MM.1S (cell line): ENCODE data around the gene NFKB1.

Experiments
- DNase-seq: peaks from one replicate; pipeline ENCODE4 v3.0.0-alpha.2; 2015
- H2AFZ ChIP-seq: fragments of 300-600 bp; sonication (generic); 2 replicates; pipeline ENCODE4 v1.6.0; 2016; ENCODE audit warnings: antibody characterized with exemption, low read length
- H3F3A ChIP-seq: fragments of 300-600 bp; sonication (generic); 2 replicates; pipeline ENCODE4 v1.6.1; 2016; ENCODE audit warnings: mild to moderate bottlenecking, antibody characterized with exemption, low read length, moderate library complexity, mixed read lengths; ENCODE audit not compliant: insufficient read depth
- H3K27ac ChIP-seq: fragments of 300-600 bp; sonication (generic); 2 replicates; pipeline ENCODE4 v1.5.1; 2016; ENCODE audit warnings: mild to moderate bottlenecking, low read length
- H3K27me3 ChIP-seq: fragments of 300-600 bp; sonication (generic); replicated peaks from 2 replicates; pipeline ENCODE4 v1.6.0; 2016; ENCODE audit warnings: low read length; ENCODE audit not compliant: insufficient read depth
- H3K36me3 ChIP-seq: fragments of 300-600 bp; sonication (generic); replicated peaks from 2 replicates; pipeline ENCODE4 v1.6.1; 2016; ENCODE audit warnings: mild to moderate bottlenecking, low read length, mixed read lengths; ENCODE audit not compliant: insufficient read depth
- H3K4me1 ChIP-seq: fragments of 300-600 bp; sonication (generic); 2 replicates; pipeline ENCODE4 v1.6.1; 2016; ENCODE audit warnings: low read length, mixed read lengths
- H3K4me2 ChIP-seq: fragments of 300-600 bp; sonication (generic); 2 replicates; pipeline ENCODE4 v1.6.0; 2016; ENCODE audit warnings: low read depth, low read length
- H3K4me3 ChIP-seq: fragments of 300-600 bp; sonication (generic); 2 replicates; pipeline ENCODE4 v1.5.1; 2016; ENCODE audit warnings: low read length, mixed read lengths
- H3K79me2 ChIP-seq: fragments of 300-600 bp; sonication (generic); 2 replicates; pipeline ENCODE4 v1.6.1; 2016; ENCODE audit warnings: mixed run types, low read length, mixed read lengths
- H3K9ac ChIP-seq: fragments of 300-600 bp; sonication (generic); 2 replicates; pipeline ENCODE4 v1.6.1; 2016; ENCODE audit warnings: low read length, mixed read lengths
- H3K9me2 ChIP-seq: fragments of 300-600 bp; sonication (generic); replicated peaks from 2 replicates; pipeline ENCODE4 v1.6.1; 2016; ENCODE audit warnings: mild to moderate bottlenecking, low read length, mixed read lengths; ENCODE audit not compliant: insufficient read depth
- H3K9me3 ChIP-seq: fragments of 300-600 bp; sonication (generic); replicated peaks from 2 replicates; pipeline ENCODE4 v1.6.1; 2016; ENCODE audit warnings: mild to moderate bottlenecking, low read length, mixed read lengths; ENCODE audit not compliant: insufficient read depth
- H4K20me1 ChIP-seq: fragments of 300-600 bp; sonication (generic); 2 replicates; pipeline ENCODE4 v1.6.1; 2016; ENCODE audit warnings: mild to moderate bottlenecking, low read length, moderate library complexity, mixed read lengths; ENCODE audit not compliant: insufficient read depth
- EZH2 ChIP-seq: fragments of 300-600 bp; sonication (generic); optimal IDR thresholded peaks from 2 replicates; pipeline ENCODE3; 2017; ENCODE audit warnings: low read depth, mild to moderate bottlenecking, antibody characterized with exemption, low read length, mixed read lengths
- EZH2phosphoT487 ChIP-seq: fragments of 300-600 bp; sonication (generic); IDR thresholded peaks from 2 replicates; pipeline ENCODE4 v1.6.1; 2018; ENCODE audit warnings: antibody characterized with exemption, low read length
- TF ChIP-seq, protein P1 (sequence below): fragments of 300-600 bp; sonication (generic); IDR thresholded peaks from 2 replicates; pipeline ENCODE4 v1.5.1; 2016; ENCODE audit warnings: antibody characterized with exemption, low read length, mixed read lengths

NFKB1 gene

DNA sequence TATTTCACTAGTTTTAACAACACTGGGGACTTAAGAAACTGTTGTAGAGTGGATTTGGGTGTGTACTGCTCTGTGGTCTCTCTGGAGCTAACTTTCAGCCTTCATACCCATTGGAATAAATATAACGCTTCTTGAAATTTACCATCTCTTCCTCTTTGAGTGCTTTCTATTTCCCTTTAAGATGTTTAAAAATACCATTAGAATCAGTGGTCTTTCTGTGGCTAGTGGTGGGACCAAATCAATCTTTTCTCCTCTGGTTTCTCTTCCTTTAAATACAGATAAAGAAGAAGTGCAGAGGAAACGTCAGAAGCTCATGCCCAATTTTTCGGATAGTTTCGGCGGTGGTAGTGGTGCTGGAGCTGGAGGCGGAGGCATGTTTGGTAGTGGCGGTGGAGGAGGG lies 92.0 kb downstream of the NFKB1 start:
- no peaks in the 10 kb centered on the region for H3K9me2 ChIP-seq
- no peaks in the 10 kb centered on the region for H3K79me2 ChIP-seq
- H3K36me3 ChIP-seq = peaks cover 14% of the 10 kb centered on the region
- H2AFZ ChIP-seq = no peak overlapping the region
- H3K9me3 ChIP-seq = no peaks in the 10 kb centered on the region
- TF ChIP-seq, protein P1, sequence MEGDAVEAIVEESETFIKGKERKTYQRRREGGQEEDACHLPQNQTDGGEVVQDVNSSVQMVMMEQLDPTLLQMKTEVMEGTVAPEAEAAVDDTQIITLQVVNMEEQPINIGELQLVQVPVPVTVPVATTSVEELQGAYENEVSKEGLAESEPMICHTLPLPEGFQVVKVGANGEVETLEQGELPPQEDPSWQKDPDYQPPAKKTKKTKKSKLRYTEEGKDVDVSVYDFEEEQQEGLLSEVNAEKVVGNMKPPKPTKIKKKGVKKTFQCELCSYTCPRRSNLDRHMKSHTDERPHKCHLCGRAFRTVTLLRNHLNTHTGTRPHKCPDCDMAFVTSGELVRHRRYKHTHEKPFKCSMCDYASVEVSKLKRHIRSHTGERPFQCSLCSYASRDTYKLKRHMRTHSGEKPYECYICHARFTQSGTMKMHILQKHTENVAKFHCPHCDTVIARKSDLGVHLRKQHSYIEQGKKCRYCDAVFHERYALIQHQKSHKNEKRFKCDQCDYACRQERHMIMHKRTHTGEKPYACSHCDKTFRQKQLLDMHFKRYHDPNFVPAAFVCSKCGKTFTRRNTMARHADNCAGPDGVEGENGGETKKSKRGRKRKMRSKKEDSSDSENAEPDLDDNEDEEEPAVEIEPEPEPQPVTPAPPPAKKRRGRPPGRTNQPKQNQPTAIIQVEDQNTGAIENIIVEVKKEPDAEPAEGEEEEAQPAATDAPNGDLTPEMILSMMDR = no peak
- no peak for TF ChIP-seq EZH2phosphoT487
- no peak for TF ChIP-seq EZH2
- no peak overlapping the region for H3K27ac ChIP-seq
- no peaks in the 10 kb centered on the region for H3K4me1 ChIP-seq
- H3K4me2 ChIP-seq = no peak overlapping the region
- H3K27me3 ChIP-seq = no peaks in the 10 kb centered on the region
- no peaks in the 10 kb centered on the region for H4K20me1 ChIP-seq
- no peak overlapping the region for H3K9ac ChIP-seq
- no peak overlapping the region for H3K4me3 ChIP-seq
- no peaks in the 10 kb centered on the region for H3F3A ChIP-seq
- DNase-seq = no peak

DNA sequence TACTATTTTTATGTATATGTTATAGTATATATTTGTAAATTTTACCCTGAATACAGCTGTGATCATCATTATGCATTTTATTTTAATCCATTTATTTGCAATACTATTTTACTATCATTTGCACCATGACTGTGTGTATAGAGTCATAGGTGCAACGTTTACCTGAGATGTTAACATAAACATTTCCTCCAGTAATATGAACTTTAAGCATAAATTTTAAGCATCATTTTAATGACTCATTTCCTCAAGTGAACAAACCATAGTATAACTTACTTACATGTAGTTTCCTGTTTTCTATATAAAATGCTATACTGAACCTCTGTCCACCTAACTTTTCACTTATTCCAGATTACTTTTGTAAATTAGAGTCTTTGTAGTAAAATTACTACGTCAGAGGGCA lies 92.8 kb downstream of the NFKB1 start:
- Histone ChIP-seq H3K4me1 (no peaks in the 10 kb centered on the region), H3K36me3 (peaks cover 14% of the 10 kb centered on the region; the same call in 1 of the 2 replicates), H3K9me2 (no peaks in the 10 kb centered on the region), H2AFZ (no peak overlapping the region), H3K27me3 (no peaks in the 10 kb centered on the region), H4K20me1 (no peaks in the 10 kb centered on the region), H3K9ac (no peak overlapping the region), H3K4me3 (no peak overlapping the region), H3F3A (no peaks in the 10 kb centered on the region), H3K27ac (no peak overlapping the region), H3K79me2 (no peaks in the 10 kb centered on the region), H3K9me3 (no peaks in the 10 kb centered on the region), H3K4me2 (no peak overlapping the region)
- no peak for DNase-seq
- TF ChIP-seq EZH2phosphoT487 = no peak
- TF ChIP-seq EZH2 = no peak
- TF ChIP-seq, protein P1 = no peak

DNA sequence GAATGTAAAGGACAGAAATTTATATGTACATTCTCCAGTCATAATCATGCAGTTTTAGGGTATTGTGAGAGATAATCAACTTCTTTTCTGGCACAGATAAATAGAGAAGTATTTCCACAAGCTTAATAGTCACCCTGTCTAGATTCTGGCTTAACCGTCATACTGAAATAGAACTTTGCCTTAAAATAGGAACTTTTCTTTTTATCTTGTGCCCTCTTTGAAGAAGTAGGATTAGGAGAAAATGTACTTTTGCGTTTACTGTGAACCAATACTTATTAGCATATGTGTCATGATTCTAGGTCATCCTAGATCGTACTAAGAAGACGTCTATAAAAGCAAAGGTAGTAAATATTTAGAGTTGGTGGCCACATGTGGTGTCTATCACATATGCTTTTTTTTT lies 95.4 kb downstream of the NFKB1 start:
- Histone ChIP-seq H3K9ac (no peak overlapping the region), H3K79me2 (no peaks in the 10 kb centered on the region), H3K4me1 (no peaks in the 10 kb centered on the region), H4K20me1 (no peaks in the 10 kb centered on the region), H2AFZ (no peak overlapping the region), H3F3A (no peaks in the 10 kb centered on the region), H3K27ac (no peak overlapping the region), H3K27me3 (no peaks in the 10 kb centered on the region), H3K36me3 (peaks cover 14% of the 10 kb centered on the region; the same call in 1 of the 2 replicates), H3K9me3 (no peaks in the 10 kb centered on the region), H3K9me2 (no peaks in the 10 kb centered on the region), H3K4me3 (no peak overlapping the region), H3K4me2 (no peak overlapping the region)
- no peak for DNase-seq
- TF ChIP-seq EZH2 (no peak), EZH2phosphoT487 (no peak)
- TF ChIP-seq, protein P1 = no peak
